ENCODE results near the gene NIPAL4.

NIPAL4 gene

DNA sequence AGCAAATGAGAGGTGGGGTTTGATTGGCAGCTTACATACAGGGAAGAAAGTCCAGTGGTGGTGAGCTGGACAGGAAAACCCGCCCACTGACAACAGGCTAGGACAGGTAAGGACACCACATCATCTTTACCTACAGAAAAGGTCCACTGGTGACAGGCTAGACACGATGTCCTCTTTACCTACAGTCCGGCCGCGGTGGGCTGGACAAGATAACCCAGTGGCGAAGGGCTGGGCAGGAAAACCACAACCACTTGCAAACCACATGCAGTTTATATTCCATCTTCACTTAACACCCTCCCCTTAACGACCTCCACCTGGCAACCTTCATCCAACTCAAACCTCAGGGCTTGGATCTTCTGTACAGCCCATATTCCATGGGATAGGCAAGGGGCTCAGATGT is 5.0 kb upstream of the NIPAL4 start:
- H3K27ac ChIP-seq: no peak overlapping the region
- TF ChIP-seq CTCF (conservative IDR thresholded peaks at IDR 0.05): no peak

DNA sequence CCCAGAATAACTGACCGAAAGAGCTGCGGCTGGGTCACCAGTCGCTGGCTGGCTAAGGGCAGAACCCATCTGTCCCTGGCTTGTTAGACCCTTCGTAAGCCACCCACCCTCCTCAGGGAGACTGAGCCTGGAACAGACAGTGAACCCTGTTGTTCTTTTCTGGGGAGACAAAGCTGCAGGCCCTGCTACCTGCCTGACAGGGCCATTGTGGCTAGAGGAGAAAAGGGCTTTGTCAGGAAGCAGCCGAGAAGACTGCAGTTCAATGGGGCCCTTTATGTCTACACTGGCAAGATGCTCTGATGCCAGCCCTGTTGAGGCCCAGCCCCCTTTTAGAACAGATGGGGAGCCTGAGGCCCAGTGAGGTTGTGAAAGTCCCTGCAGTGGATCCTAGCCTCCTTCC is 3.7 kb upstream of the NIPAL4 start:
- no peak for TF ChIP-seq CTCF (conservative IDR thresholded peaks at IDR 0.05)
- no peak overlapping the region for H3K27ac ChIP-seq

GRCh38 chr5:157457391-157457790 is 2.6 kb upstream of the NIPAL4 start:
- no peak for TF ChIP-seq CTCF (conservative IDR thresholded peaks at IDR 0.05)
- H3K27ac ChIP-seq: no peak overlapping the region

DNA sequence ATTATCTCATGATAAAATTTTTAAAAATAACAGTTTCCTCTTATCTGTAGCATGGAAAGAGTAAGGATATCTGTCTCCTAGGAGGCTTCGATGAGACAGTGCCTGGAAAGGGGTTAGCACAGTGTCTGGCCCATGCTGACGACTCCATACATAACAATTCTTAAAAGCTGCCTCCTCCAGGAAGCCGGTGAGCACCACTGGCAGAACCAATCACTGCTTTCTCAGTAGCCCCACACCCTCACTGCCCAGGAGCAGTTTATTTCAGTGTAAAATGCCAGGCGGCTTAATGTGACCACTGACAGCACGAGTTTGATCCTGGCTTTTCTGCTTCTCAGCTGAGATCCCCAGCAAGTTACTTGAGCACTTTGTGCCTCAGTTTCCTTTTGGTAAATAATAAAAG is 1.2 kb upstream of the NIPAL4 start:
- no peak overlapping the region for H3K27ac ChIP-seq
- no peak for TF ChIP-seq CTCF (conservative IDR thresholded peaks at IDR 0.05)

DNA sequence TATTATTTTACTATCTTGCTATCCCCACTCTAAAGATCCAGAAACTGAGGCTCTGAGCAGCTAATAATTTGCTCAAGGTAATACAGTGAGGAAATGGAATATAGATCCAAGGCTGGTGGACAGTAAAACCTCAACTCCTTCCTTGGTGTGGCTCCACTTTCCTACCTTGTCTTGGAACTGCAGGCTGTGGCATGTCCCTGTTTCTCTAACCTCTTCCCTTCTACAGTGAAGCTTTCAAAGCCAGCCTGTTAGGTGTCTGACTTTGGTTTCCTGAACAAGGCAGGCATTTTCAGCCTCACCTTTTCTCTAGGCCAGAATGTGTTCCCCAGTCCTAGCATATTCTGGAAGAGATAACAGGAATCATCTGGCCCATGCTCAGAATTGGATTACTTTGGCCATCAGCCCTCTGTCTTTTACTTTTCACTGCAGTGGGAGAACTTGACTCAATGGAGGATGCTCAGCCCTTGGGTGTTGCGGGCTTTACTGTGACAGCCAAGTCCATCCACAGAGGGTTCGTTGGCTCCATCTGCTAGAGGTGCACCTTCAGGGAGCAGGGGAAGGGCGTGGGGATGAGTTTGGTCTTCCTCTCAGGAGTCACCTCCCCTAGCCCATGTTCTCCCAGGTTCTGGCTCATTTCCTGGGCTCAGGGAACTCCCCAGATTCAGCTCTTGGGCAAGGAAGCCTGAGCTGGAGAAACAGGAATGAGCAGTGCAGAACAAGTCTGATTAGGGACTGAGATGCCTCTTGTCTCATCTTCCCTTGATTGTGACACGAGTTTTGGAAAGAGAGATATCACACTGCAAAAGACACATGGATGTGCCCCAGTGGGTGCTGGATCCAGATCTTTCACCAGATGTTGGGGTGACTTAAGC is 1.1 kb downstream of the NIPAL4 start:
- TF ChIP-seq CTCF (conservative IDR thresholded peaks at IDR 0.05): no peak
- H3K27ac ChIP-seq: no peak overlapping the region

- no peak for TF ChIP-seq CTCF (conservative IDR thresholded peaks at IDR 0.05)
- no peak overlapping the region for H3K27ac ChIP-seq
Measured at GRCh38 chr5:157463081-157463480, 3.1 kb downstream of the NIPAL4 start.

GRCh38 chr5:157463621-157464518 is 3.9 kb downstream of the NIPAL4 start:
- H3K27ac ChIP-seq: no peak overlapping the region
- no peak for TF ChIP-seq CTCF (conservative IDR thresholded peaks at IDR 0.05)
